Measurements from ENCODE around the gene EVI5.

DNA sequence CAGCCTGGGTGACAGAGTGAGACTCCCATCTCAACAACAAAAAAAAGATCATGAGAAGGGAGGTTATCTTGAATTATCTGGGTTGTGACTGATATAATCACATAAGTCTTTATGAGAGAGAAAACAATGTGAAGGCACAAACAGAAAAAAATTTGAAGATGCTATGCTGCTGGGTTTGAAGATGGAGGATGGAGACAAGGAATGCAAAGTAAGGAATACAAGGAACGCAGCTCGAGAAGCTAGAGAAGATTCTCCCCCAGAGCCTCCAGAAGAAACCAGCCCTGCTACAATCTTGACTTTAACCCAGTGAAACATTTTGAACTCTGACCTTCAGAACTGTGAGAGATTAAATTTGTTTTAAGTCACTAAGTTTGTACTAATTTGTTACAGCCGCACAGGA is 15.1 kb downstream of the EVI5 start:
- TF ChIP-seq POLR2A (IDR thresholded peaks at IDR 0.05), result no peak
- TF ChIP-seq, protein P1, sequence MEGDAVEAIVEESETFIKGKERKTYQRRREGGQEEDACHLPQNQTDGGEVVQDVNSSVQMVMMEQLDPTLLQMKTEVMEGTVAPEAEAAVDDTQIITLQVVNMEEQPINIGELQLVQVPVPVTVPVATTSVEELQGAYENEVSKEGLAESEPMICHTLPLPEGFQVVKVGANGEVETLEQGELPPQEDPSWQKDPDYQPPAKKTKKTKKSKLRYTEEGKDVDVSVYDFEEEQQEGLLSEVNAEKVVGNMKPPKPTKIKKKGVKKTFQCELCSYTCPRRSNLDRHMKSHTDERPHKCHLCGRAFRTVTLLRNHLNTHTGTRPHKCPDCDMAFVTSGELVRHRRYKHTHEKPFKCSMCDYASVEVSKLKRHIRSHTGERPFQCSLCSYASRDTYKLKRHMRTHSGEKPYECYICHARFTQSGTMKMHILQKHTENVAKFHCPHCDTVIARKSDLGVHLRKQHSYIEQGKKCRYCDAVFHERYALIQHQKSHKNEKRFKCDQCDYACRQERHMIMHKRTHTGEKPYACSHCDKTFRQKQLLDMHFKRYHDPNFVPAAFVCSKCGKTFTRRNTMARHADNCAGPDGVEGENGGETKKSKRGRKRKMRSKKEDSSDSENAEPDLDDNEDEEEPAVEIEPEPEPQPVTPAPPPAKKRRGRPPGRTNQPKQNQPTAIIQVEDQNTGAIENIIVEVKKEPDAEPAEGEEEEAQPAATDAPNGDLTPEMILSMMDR (IDR thresholded peaks at IDR 0.05), result no peak
